Breast epithelium (tissue), 3 donors: ENCODE measurements around the gene DCDC2B.

Experiments used
- CTCF ChIP-seq, 3 donors: fragments of 450-650 bp; IDR thresholded peaks; one replicate each; pipeline ENCODE4 v1.5.1; 2016 to 2017; ENCODE audit warnings: antibody characterized with exemption in 3 of 3, mild to moderate bottlenecking in 3 of 3, moderate library complexity in 3 of 3
- POLR2A ChIP-seq: fragments of 450-650 bp; IDR thresholded peaks from one replicate; pipeline ENCODE4 v1.6.1; 2016; ENCODE audit warnings: antibody characterized with exemption, mild to moderate bottlenecking, moderate library complexity
- POLR2AphosphoS5 ChIP-seq, 3 donors: sonication (generic); formaldehyde crosslinking; IDR thresholded peaks; one replicate each; pipeline ENCODE4 v1.6.1; 2017; ENCODE audit warnings: antibody characterized with exemption in 3 of 3

GRCh38 chr1:32208469-32208868, 420 bp upstream of the DCDC2B start:
- TF ChIP-seq CTCF (IDR thresholded peaks at IDR 0.05) = no peak
- TF ChIP-seq POLR2AphosphoS5 (IDR thresholded peaks at IDR 0.05) = no peak
- TF ChIP-seq POLR2A = no peak
